GM19467 (cell line): ENCODE measurements around the gene JAML.

Source experiments
- ATAC-seq: cut with Tn5 transposase; IDR thresholded peaks from one replicate; pipeline ENCODE4 v1.9.1; 2021; ENCODE audit warnings: mild to moderate bottlenecking, moderate library complexity; ENCODE audit not compliant: unreplicated experiment

Gene JAML

DNA sequence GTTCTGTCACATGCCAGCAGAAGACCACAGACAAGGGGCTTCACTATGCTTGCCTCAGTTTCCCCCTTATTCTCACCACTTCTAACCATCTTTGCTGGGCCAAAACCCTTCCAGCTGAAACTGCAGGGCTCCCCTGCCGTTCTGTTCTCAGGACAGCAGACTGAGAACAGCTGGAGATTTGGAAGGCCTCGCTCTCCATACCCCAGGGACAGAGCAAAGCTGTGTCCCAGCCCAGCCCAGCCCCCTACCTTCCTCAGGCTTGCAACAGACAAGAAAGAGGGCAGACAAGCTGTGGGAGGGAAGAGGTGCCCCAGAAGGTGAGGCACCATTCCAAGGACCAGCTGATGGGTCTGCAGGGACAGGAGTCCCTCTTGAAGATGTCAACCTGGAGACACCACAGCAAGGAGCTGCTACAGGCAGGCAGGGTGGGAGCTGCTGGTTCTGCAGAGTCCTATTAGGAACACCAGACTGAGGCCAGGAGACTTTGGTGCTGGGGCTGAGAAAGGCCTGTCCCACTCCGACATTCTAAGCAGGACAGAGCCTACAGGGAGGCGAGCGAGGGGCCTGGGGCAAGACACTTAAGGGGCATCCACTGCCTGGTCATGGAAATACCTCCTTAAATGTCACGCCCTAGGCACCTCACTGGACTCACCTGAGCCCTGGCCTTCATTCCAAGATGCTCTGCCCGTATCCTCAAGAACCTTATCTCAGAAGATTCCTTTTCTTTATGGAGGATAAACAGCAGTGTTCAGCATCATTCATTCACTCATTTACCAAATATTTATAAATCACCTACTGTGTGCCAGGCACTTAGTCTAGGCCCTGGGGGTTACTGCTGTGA is 55.3 kb downstream of the JAML start:
- no peak for ATAC-seq

DNA sequence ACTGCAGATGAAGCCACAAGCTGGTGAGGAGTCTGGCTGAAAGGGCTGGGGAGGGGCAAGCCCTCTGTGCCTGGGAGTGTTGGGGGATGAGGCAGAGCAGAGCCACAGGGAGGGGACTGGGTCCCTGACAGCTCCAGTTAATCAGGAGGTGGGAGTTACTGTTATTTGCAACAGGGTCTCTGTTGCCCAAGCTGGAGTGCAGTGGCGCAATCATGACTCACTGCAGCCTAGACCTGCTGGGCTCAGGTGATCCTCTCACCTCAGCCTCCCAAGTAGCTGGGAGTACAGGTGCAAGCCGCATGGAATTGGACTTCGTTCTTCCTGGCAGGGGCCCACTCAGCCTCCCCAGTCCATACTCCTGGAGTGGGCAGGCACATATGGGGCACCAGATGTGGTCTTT is 56.1 kb downstream of the JAML start:
- no peak for ATAC-seq

DNA sequence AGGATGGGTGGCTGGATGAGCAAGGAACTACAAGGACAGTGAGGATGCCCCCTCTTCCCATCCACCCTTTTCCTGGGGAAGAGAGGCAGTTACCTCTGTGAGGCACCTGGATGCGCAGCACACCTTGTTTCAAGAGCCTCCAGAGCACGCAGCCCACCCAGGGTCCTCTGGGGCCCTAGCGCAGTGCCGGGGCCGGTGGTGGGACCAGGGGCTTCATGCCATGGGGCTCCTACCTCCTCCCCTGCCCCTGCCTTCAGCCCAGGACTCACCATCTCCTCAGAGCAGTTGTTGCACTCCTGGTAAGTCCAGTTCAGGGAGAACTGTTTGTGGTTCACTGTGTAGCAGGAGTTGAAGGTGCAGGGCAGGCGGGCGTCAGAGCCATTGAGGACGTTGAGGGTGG is 56.5 kb downstream of the JAML start:
- no peak for ATAC-seq

DNA sequence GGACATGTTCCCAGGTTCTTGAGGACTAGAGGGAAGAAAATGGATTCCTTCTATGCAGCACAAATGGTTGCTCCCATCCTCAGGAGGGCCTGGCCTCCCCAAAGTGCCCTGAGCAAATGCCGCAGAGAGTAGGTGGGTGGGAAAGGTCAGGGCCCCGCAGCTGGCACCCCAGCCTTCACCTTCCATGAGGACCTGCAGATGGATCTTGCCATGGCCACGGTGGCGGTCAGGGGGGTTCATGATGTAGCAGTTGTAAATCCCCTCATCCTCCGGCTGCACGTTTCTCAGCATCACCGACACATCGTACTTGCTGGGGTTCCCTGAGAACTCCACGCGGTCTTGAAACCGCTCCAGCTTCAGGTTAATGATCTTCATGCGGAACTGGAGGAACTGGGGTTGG is 56.9 kb downstream of the JAML start:
- no peak for ATAC-seq

DNA sequence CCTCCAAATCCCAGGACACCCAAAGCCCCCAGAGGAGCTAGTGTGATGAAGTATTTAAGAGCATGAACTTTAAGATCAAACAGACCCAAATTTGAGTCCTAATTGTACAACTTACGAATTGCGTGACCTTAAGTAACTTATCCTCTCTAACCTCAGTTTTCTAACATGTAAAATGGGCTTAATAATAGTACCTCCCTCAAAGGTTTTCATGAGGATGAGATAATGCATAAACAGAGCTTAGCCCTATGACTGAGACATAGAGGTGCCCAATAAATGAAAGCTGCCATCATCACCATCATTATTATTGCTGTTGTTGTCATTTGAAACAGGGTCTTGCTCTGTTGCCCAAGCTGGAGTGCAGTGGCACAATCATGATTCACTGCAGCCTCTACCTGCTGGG is 57.6 kb downstream of the JAML start:
- no peak for ATAC-seq

DNA sequence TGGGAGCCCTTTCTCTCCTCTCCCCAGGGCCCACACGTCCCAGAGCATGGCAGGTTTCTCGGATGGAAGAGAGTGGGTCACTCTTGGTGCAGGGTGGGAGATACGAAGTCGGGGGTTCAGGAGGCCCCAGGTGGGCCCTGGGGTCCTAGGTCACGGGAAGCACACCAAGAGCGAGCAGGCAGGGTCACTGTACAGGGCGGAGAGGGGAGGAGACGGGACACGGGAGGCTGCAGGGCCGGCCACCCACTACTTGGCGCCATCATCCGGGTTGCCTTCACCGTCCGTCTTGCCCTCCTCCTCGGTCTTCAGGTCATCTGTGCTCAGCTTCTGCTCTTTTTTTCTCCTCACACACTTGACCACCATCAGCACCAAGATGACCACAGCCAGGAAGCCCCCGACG is 58.2 kb downstream of the JAML start:
- no peak for ATAC-seq

DNA sequence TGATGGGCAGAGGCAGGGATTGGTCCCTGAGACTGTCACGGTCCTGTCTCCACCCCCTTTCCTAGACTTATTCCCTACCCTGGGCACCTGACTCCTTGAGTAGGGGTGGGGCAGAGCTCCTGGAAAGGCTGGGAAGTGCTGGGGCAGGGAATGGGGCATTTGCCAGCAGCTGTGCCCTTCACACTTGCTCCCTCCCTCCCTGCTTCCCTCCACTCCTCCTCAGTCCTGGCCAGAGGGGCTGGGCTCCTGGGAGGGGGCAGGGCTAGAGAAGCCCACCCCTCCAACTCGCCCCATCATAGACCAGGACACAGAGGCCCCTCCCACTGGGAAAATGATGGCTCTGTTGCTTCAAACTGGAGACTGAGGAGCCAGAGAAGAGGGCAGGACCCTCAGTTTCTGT is 59.9 kb downstream of the JAML start:
- no peak for ATAC-seq

DNA sequence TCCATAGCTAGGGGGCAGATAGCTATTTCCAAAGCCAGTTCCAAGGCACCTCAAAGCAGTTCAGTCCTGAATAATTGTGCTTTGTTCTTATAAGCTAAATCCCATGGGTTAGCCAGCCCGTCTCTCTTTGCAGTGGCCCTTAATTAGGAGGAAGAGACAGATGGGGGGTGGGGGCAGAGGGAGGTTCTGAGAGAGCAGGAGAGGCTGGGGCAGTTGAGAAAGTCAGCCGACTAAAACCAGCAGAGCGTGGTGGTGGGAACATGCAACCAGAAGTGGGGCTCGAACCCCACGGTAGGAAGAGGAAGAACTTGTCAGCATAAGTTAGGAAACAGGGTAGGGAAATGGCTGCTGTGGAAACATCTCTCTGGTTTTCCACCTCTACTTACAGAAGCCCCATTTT is 61.3 kb downstream of the JAML start:
- no peak for ATAC-seq

DNA sequence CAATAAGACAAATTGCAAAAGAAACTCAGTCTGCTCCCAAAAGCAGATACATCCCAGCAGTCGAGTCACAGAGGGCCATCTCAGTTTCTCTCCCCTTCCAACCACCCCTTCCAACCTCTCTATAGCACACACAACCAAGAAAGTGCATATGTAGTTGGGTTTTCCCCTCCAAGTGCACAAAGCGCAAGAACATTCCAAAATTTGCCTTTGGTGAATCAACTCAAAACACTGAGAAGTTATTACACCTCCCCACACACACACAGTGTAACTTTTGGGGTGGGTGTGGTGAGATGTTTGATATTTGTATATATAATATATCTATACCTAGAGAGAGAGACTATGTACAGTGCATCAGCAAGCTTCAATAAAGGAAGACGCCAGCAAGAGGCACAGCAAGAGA is 62.0 kb downstream of the JAML start:
- ATAC-seq, result no peak

DNA sequence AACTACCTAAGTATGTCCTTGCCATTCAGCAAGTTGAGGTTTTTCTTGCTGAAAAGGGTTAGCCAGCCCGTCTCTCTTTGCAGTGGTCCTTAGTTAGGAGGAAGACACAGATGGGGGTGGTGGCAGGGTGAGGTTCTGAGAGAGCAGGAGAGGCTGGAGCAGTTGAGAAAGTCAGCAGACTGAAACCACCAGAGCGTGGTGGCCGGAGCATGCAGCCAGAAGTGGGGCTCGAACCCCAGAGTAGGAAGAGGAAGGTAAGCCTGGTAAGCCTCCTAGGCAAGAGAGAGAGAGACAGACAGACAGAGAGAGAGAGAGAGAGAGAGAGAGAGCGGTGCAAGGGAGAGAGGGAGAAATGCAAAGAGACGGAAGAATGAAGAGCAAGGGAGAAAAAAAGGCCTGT is 63.0 kb downstream of the JAML start:
- ATAC-seq, result no peak

DNA sequence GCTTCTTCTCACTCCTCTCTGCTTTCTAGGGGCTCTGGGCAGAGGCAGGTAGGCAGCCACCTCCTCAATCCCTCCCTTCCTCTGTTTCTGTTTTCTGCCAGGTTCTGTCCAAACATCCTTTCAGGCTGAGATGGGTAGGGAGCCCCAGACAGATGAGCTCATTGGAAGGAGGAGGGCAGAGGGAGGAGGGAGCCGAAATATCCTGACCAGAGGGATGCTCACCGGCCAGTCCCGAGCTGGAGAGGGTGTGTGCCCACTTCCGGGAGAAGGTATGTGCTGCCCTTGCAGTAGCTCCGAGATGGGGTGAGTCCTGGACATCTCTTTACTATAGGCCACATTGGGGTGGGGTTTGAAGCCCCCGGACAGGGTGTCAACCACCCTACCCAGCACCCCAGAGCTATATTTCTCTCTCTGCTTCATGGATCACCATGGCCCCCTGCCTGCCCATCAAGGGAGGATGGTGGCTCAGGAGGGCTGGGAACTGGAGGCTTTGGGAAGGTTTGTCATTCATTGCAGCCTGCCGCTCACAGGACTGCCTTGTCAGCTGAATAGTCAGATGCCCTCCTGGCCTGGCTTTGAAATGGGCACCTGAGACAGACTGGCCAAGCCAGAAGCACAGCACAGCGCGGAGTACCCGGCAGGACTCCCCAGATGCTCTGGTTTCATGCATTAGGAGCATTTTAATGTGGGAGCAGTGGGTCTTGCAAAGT is 67.5 kb downstream of the JAML start:
- ATAC-seq, result no peak

DNA sequence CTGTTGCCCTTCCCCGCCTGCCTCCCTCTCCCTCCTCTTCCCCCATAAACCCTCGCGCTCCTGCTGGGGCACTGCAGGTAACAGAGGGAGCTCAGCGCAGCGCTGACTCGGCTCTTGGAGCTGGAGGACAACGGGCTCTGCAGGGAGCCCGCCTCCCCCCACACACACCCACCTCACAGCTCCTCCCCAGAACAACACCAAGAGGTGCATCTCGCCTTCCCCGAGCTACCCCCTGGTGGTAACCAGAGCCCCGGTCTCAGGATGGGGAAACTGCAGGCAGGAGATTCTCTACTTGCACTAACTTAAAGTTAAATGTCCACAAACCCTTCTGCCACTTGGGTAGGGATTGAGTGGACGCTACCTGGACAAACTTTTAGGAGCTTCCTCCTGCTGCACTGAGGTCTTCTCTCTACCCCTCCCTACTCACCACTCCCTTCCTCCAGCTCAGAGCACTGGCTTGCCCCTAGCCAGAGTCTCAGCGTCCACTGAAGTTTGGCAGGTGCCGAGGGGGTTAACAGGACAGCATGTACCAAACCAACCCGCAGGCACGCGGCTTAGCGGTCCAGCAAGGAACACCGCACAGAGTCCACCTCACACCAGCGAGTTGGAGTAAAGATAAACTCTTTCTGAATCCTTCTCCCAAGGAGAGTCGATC is 68.2 kb downstream of the JAML start:
- no peak for ATAC-seq

DNA sequence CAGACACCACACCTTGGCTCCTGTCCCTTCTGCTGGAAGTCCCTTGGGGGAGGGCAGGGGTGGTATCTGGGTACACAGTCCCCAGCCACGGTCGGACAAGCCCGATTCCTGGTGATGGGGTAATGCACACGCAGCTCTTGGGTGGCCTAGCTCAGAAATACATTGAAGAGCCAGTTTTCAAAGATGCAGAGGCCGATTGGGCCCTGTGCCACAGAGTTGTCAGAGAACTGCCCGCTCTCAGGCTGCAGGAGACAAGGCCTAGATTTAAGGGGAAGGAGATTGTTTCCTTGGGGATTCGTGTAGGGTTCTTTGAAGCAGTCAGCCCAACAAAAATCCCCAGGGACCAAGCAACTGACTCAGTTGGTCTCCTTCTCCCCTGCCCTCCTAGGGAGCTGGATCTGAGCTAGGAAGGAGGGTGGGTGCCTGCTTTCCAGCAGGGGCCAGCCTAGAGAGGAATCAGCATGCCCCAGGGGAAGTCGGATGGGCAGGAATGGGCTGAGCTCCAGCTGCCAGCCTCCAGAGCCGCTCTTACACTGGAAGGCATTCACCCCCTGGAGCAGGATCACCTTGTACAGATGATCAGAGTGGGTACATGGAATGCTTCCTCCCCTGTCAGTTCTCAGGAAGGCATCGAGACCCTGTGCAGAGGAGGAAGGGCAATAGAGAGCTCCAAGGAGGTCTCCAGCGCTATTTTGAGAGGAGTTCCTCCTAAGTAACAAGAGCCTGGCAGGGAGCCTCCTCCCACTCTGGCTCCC is 68.9 kb downstream of the JAML start:
- ATAC-seq, result no peak

DNA sequence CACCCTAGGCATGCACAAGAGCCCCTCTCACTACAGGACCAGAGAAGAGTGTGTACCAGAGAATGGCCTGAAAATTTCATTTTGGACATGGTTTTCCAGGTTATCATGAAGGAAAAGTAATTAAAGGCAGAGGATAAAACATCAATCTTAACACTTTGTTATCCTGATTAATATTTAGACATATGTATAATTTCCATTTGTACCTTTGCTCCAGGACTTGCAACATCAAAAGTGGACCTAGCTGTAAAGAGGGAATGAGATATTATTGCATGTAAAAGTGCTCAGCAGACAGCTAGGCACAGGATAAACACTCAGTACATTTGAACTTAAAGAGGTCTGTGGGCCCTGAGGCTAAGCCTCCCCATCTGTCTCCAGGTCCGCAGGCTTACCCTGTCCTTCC is 70.2 kb downstream of the JAML start:
- no peak for ATAC-seq

DNA sequence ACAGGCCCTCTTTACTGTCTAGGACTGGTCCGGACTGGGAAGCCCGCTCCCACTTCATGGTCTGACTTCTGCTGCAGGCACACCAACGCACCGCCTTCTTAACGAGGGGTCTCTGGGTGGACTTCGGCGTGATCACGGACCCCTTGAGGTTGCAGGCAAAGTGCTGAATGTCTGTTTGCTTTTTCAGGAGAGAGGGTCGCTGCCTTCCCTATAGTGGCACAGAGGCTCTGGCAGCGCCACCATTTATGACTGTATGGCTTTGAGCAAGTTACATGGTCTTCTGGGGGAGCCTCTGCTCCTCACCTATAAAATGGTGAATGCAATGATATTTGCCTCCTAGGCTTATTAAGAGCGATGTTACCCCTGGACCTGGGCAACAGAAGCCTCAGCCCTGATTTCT is 70.8 kb downstream of the JAML start:
- ATAC-seq, result no peak

DNA sequence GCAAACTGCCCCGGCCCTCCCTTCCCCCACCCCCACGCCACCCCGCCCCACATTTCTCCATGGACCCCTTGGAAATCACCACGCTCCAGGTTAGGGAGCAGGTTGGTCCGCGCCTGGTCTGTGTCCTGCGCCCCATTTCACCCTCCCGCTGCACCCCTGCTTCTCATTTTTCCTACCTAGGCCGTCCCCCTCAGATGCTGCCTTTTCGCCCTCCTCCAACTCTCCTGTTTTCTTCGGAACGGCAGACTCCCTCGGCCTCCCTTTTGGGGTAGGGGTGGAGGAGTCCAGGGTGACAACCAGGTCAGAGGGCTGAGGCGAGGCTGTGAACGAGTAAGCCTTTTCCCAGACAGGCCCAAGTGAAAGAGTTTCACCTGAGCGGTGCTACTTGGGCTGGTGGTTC is 71.3 kb downstream of the JAML start:
- no peak for ATAC-seq

DNA sequence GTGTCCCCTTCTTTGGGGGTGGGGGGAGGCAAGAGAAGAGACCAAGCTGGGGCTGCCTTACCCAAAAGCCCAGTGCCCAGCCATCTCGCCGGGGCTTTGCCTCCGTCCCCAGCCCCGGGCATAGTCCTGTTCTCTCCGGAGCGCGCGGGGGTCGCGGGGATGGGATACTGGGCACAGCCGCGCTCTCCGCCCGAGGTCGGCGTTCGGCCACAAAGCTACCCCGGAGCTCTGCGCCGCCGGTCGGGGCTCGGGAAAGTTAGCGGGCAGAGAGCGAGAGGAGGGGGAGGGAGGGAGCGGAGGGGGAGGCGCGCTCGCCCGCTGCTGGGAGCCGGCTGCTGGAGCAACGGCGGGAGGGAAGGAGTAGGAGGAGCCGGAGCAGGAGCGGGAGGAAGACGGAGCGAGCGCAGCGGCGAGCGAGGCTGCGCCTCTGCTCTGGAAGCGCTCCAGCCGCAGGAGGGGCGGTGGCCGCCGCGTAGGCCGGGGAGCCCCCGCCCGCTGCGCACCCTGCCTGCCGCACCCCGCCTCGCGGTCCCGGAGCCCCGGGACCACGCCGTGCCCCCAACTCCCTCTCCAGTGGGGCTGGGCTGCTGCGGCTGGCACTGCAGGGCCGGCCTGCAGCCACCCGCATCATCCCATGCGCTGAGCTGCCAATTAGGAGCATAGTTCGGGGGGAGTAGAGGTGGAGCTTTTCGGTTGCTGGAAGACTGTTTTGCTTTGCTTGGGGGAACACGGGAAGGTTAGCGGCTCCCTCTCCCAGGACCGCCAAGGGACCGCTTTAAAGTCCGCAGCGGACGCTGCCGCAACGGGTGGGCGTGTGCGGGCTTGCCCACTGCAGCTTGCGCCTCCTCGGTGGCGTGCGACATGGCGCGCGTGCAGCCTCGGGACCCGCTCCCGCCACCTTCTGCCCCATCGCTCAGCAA is 72.0 kb downstream of the JAML start, which contains the start of gene SCN4B:
Gene SCN4B, minus strand, starts transcription at position 272 of the 920 bp plus-strand sequence. Its CDS starts 150 bp downstream, at position 122.
- ATAC-seq, result no peak

DNA sequence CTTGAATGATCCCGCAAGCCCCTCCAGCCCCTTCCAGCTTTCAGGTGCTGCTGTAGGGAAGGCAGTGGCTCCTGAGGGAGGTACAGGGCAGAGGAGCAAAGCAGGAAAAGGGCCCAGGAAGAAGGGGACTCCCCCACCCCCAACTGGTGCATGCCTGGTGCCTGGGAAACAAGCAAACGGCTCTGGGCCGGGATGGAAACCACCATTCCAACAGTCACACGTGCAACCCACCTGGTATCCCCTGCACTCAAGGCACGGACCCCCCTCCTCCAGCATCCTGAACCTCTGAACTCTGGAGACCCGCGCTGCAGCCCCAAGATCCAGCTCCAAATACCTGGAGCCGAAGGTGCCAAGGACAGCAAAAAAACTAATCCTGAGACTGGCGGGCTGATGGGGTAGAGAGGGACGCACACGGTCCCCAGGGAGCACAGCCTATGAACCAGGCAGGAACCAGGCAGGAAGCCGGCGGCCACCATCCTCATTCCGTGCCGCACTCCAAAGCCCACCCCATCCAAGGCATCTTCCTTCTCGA is 72.7 kb downstream of the JAML start:
- no peak for ATAC-seq

DNA sequence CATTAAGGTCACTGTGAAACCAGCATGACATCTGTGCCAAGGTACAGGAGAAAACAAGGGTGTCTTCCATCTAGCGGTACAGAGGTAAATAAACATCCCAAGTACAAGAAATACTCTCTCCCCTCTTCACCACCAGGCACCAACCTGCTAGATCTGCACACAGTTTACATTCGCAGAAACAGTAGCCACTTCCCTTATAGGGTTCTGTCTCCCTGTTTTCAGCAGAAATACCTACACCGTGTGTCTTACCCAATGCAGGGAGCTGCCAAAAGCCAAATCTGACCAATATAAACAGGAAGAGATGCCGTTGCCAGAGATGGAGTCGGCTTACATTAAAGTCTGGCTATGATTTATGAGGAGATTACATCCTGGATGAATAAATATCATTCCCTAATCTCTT is 73.4 kb downstream of the JAML start:
- no peak for ATAC-seq

DNA sequence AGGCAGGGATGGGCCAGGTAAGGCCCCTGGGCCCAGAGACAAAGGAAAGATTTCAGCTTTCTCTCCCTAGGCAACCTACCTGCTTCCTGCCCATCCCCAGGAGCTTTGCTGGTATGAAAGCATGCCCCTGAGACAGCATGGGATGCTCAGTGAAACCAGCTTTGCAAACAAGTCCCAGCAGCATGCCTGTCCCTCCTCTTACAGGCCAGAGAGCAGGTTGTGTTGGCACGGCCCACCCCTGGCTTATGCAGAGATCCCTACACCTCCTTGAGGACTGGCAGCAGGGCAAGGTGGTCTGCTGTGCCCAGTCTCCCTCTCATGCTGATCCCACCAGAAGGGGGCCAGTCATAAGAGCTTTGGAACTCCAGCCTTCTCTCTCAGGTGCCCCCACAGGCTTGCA is 75.3 kb downstream of the JAML start:
- no peak for ATAC-seq
